K562 (cell line): ENCODE measurements around the gene SEC31A. TPM values are rescaled to one million over a fixed set of nuclear protein-coding genes. Genes with fewer than 3 reads are reported as not detected.

Source experiments
- ATAC-seq: fragments of 200-7000 bp; cut with Tn5 transposase; 3 replicates; pipeline ENCODE4 v1.9.1; 2020; ENCODE audit warnings: moderate library complexity
- BruUV-seq: library from RNA; stranded (reverse); fragments of 400-500 nt; replicated peaks from 2 replicates; lab custom pipeline; 2021; lab: Mats Ljungman, UMichigan
- CTCF ChIA-PET: fragments of 300-600 bp; formaldehyde crosslinking; extraction: SDS; loops from one replicate; lab custom pipeline; 2021; ENCODE audit warnings: low intra/inter-chr PET ratio; lab: Yijun Ruan, JAX
- POLR2A ChIA-PET: fragments of 300-600, 350-650 bp; sonication (Branson Sonifier 250); formaldehyde crosslinking; extraction: SDS; loops from one replicate; lab custom pipeline; 2021; ENCODE audit warnings: antibody characterized with exemption, inconsistent platforms; lab: Yijun Ruan, JAX
- DNase-seq, 4 experiments: peaks; one replicate each; pipeline versions ENCODE4 v3.0.0 to v3.0.0-alpha.2; 2011 to 2018; ENCODE audit warnings: low spot score in 3 of 4, mixed read lengths in 3 of 4; ENCODE audit errors: extremely low read depth in 1 of 4
- FAIRE-seq: peaks from 2 replicates; lab custom pipeline; 2011; peaks lifted over from hg19 to GRCh38; lab: Jason Lieb, UNC
- H2AFZ ChIP-seq: 2 replicates; pipeline ENCODE4 v1.6.0; 2011; ENCODE audit warnings: low read depth, low read length, control low read depth, inconsistent platforms
- H3K27ac ChIP-seq: fragments of 200-600 bp; 3 replicates; pipeline ENCODE4 v1.8.0; 2011; ENCODE audit warnings: low read depth, mild to moderate bottlenecking, control low read depth, inconsistent platforms, low read length, moderate library complexity, mixed read lengths; ENCODE audit errors: extremely low read depth
- H3K27me3 ChIP-seq, 2 experiments: fragments of 300-600 bp in 1 of 2; 2 replicates in 1 of 2; 3 replicates in 1 of 2; pipeline versions ENCODE4 v1.6.0 to v1.8.0; 2011; ENCODE audit warnings: inconsistent platforms in 2 of 2, low read length in 2 of 2, mild to moderate bottlenecking in 1 of 2, mixed read lengths in 1 of 2, moderate library complexity in 1 of 2; ENCODE audit not compliant: control insufficient read depth in 2 of 2, insufficient read depth in 2 of 2
- H3K36me3 ChIP-seq: fragments of 300-600 bp; 3 replicates; pipeline ENCODE4 v1.8.0; 2011; ENCODE audit warnings: mild to moderate bottlenecking, low read length, inconsistent platforms; ENCODE audit not compliant: control insufficient read depth, insufficient read depth
- H3K4me1 ChIP-seq, 2 experiments: fragments of 200-600 bp in 1 of 2; replicated peaks in 1 of 2; 2 replicates in 1 of 2; 3 replicates in 1 of 2; pipeline versions ENCODE4 v1.5.1 to v1.8.0; 2011; ENCODE audit warnings: inconsistent platforms in 2 of 2, low read length in 2 of 2, mild to moderate bottlenecking in 1 of 2, mixed read lengths in 1 of 2, moderate library complexity in 1 of 2; ENCODE audit not compliant: control insufficient read depth in 2 of 2, insufficient read depth in 2 of 2
- H3K4me2 ChIP-seq: 2 replicates; pipeline ENCODE4 v1.6.1; 2011; ENCODE audit warnings: low read length, control low read depth, inconsistent platforms, mixed read lengths; ENCODE audit not compliant: insufficient read depth
- H3K4me3 ChIP-seq: fragments of 200-600 bp; sonication (generic), shearing (Covaris generic); 2 replicates; pipeline ENCODE4 v1.5.1; 2016; ENCODE audit warnings: control low read depth, inconsistent platforms
- H3K79me2 ChIP-seq: fragments of 200-600 bp; 3 replicates; pipeline ENCODE4 v1.8.0; 2011; ENCODE audit warnings: low read length, inconsistent platforms; ENCODE audit not compliant: control insufficient read depth, insufficient read depth
- H3K9ac ChIP-seq, 2 experiments: 2 replicates each; pipeline versions ENCODE4 v1.6.0 to v1.6.1; 2011; ENCODE audit warnings: low read depth in 2 of 2, low read length in 2 of 2, control low read depth in 1 of 2, inconsistent platforms in 1 of 2, mild to moderate bottlenecking in 1 of 2, mixed read lengths in 1 of 2; ENCODE audit not compliant: insufficient read depth in 1 of 2
- H3K9me1 ChIP-seq: one replicate; pipeline ENCODE4 v1.6.0; 2011; ENCODE audit warnings: inconsistent platforms, mild to moderate bottlenecking, low read length, moderate library complexity; ENCODE audit not compliant: control insufficient read depth, insufficient read depth
- H3K9me3 ChIP-seq: replicated peaks from 2 replicates; pipeline ENCODE4 v1.5.1; 2011; ENCODE audit warnings: low read depth, low read length, inconsistent platforms; ENCODE audit not compliant: control insufficient read depth, insufficient read depth
- H4K20me1 ChIP-seq: replicated peaks from 2 replicates; pipeline ENCODE4 v1.6.1; 2011; ENCODE audit warnings: low read length, inconsistent platforms, mixed read lengths; ENCODE audit not compliant: control insufficient read depth, insufficient read depth
- HMGN3 ChIP-seq: IDR thresholded peaks from 2 replicates; pipeline ENCODE4 v1.6.1; 2011; ENCODE audit warnings: borderline replicate concordance, low read depth, mild to moderate bottlenecking, mixed read lengths, low read length; ENCODE audit not compliant: insufficient read length; ENCODE audit errors: extremely low read depth
- KLF1 ChIP-seq: fragments of 450-650 bp; IDR thresholded peaks from 2 replicates; pipeline ENCODE4 v1.6.1; 2016; ENCODE audit warnings: missing genetic modification characterization, missing compliant biosample characterization
- MBD2 ChIP-seq: sonication (generic); IDR thresholded peaks from 2 replicates; pipeline ENCODE4 v1.6.1; 2016; ENCODE audit warnings: low read depth, borderline replicate concordance
- MECOM ChIP-seq: fragments of 250-450 bp; sonication (Bioruptor Pico); IDR thresholded peaks from 2 replicates; pipeline ENCODE4 v1.8.0; 2022; ENCODE audit warnings: inconsistent platforms
- NR2C2 ChIP-seq, 2 experiments: fragments of 200-800 bp in 1 of 2; sonication (Bioruptor generic) in 1 of 2; sonication (generic) in 1 of 2; formaldehyde crosslinking in 1 of 2; IDR thresholded peaks; 2 replicates each; pipeline versions ENCODE4 v1.6.1 to v1.8.0; 2016 to 2022; ENCODE audit warnings: mild to moderate bottlenecking in 1 of 2, missing compliant biosample characterization in 1 of 2, missing genetic modification characterization in 1 of 2, missing genetic modification reagents in 1 of 2
- POLR2A ChIP-seq: fragments of 450-650 bp; conservative IDR thresholded peaks from 2 replicates; pipeline ENCODE4 v1.6.1; 2016
- POLR2AphosphoS2 ChIP-seq: IDR thresholded peaks from 2 replicates; pipeline ENCODE4 v1.6.1; 2012; ENCODE audit warnings: low read length, improper control_type of control experiment
- RAD21 ChIP-seq, 2 experiments: fragments of 250-450 bp in 1 of 2; fragments of 450-650 bp in 1 of 2; sonication (Bioruptor Pico) in 1 of 2; formaldehyde crosslinking in 1 of 2; IDR thresholded peaks in 1 of 2; conservative IDR thresholded peaks in 1 of 2; 2 replicates each; pipeline versions ENCODE4 v1.4.0 to v1.8.0; 2020 to 2022; ENCODE audit warnings: mild to moderate bottlenecking in 2 of 2, moderate library complexity in 1 of 2
- RBM39 ChIP-seq: fragments of 200-400 bp; formaldehyde crosslinking; optimal IDR thresholded peaks from 2 replicates; pipeline ENCODE3; 2018; ENCODE audit warnings: low read depth, low read length
- SUPT5H ChIP-seq: fragments of 450-650 bp; IDR thresholded peaks from 2 replicates; pipeline ENCODE4 v1.6.1; 2016
- ZNF232 ChIP-seq: sonication (generic); formaldehyde crosslinking; IDR thresholded peaks from 2 replicates; pipeline ENCODE4 v1.8.0; 2022; ENCODE audit warnings: mild to moderate bottlenecking, missing genetic modification reagents
- ZNF584 ChIP-seq: fragments of 200-800 bp; sonication (Bioruptor generic); IDR thresholded peaks from 2 replicates; pipeline ENCODE4 v1.6.1; 2016; ENCODE audit warnings: low read depth, mild to moderate bottlenecking, missing genetic modification characterization, missing compliant biosample characterization
- ZNF780A ChIP-seq: fragments of 250-450 bp; sonication (Bioruptor Pico); IDR thresholded peaks from 2 replicates; pipeline ENCODE4 v1.5.0; 2021; ENCODE audit warnings: mild to moderate bottlenecking
- WGBS: fragments of 100-300 bp; shearing (Covaris generic); methylation state at CpG from one replicate; pipeline ENCODE4 v1.1.6; 2016; ENCODE audit warnings: low coverage, mixed read lengths; ENCODE audit not compliant: insufficient coverage; ENCODE audit errors: missing lambda C conversion rate; 5-methylcytosine and 5-hydroxymethylcytosine counted together
- in situ Hi-C: fragments of 300-500 bp; cut with MboI; formaldehyde crosslinking; loops from 4 replicates; pipeline ENCODE4 v1.15.0; 2018; ENCODE audit warnings: inconsistent platforms, mixed read lengths
- intact Hi-C: fragments of 100-400 bp; cut with micrococcal nuclease; formaldehyde crosslinking; loops from 2 replicates; pipeline ENCODE4 v1.14.2; 2022
- polyA plus RNA-seq, 8 experiments: library from polyadenylated mRNA; depleted of rRNA in 4 of 8; stranded (reverse) in 5 of 8; unstranded in 3 of 8; fragments of >200 nt; fragmentation: Nextera tagmentation in 2 of 8; fragmentation: Illumina TruSeq in 1 of 8; extraction: Ambion mirVana in 2 of 8; extraction: Trizol in 1 of 8; gene quantifications; 2 replicates each; pipeline versions ENCODE4 v1.2.1 to v1.2.3, GENCODE V29; 2011 to 2014; ENCODE audit warnings: inconsistent platforms in 1 of 8, missing spikeins in 1 of 8
- total RNA-seq, 7 experiments: library from RNA; depleted of rRNA in 6 of 7; stranded (reverse); fragments of >200 nt in 6 of 7; fragmentation: Illumina TruSeq in 2 of 7; extraction: Trizol in 2 of 7; gene quantifications; 2 replicates each; pipeline versions ENCODE4 v1.2.1 to v1.2.3, GENCODE V29; 2011 to 2021; ENCODE audit warnings: low replicate concordance in 1 of 7
- TF ChIP-seq, protein P1 (sequence below): fragments of 450-650 bp; formaldehyde crosslinking; IDR thresholded peaks from 2 replicates; pipeline ENCODE4 v1.4.0; 2020; ENCODE audit warnings: mild to moderate bottlenecking, moderate library complexity
- TF ChIP-seq, protein P2 (sequence below): sonication (generic); formaldehyde crosslinking; IDR thresholded peaks from 2 replicates; pipeline ENCODE4 v1.8.0; 2022; ENCODE audit warnings: missing genetic modification reagents, mild to moderate bottlenecking, moderate library complexity, borderline replicate concordance
- TF ChIP-seq, protein P3 (sequence below): fragments of 250-450 bp; sonication (Bioruptor Pico); IDR thresholded peaks from 2 replicates; pipeline ENCODE4 v1.4.0; 2020
- TF ChIP-seq, protein P4 (sequence below): fragments of 450-650 bp; formaldehyde crosslinking; IDR thresholded peaks from 2 replicates; pipeline ENCODE4 v1.4.0; 2020; ENCODE audit warnings: mild to moderate bottlenecking, mixed read lengths

Gene SEC31A
- total and polyA plus RNA-seq, 9 of the 15 experiments (the other 6 are each of a cell fraction or from before 2014, with no cell fraction given), result 78.9 to 241 (median 173) TPM

DNA sequence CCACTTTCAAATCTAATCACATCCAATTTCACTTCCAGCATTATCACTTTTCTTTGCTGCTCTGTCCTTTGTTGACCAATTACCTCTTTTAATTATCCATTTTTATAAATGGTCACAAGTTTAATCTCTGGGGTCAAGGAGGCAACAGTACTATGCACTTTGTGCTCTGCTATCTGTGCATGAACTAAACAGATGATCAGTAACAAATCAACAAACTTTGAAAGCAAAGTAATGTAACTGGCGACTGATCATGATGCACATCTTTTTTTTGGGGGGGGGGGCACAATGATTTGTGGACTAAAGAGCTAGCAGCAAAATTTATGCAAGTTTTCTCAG is 1.5 kb upstream of the SEC31A start:
- intact Hi-C loops (no loop called here), in situ Hi-C loops (no loop called here)
- DNase-seq, result no peak
- Histone ChIP-seq H3K4me2 (peak overlapping the region; percentile 4; the same call in 1 of the 2 replicates), H3K4me3 (no peak overlapping the region), H4K20me1 (0 out of 2 replicates have a peak, but pooled peaks cover 2% of the 10 kb centered on the region), H2AFZ (no peak overlapping the region), H3K9ac (peak overlapping the region in 1 of 2 experiments; percentile 99; a peak in 1 of 4 replicates), H3K9me3 (no peaks in the 10 kb centered on the region), H3K9me1 (no peaks in the 10 kb centered on the region), H3K79me2 (peaks cover 78% of the 10 kb centered on the region), H3K27ac (peak overlapping the region; percentile 97; the same call in 1 of the 3 replicates), H3K4me1 (peaks cover 6 to 12% of the 10 kb centered on the region in 2 experiments), H3K27me3 (no peaks in the 10 kb centered on the region), H3K36me3 (peaks cover 54% of the 10 kb centered on the region)
- 20% methylated on average over 1 of the region's 1 CpG for WGBS
- ATAC-seq, result no peak
- no peak for FAIRE-seq
- no TSS peak for BruUV-seq
- CTCF ChIA-PET, result no interaction called here
- POLR2A ChIA-PET, result interaction anchor here (0.7 to 3.9 kb wide), 5 partner anchors 8 to 325 kb away, joined by 3 to 39 read pairs (median 3); partner anchors contain the start of genes COPS4 and THAP9
- TF ChIP-seq POLR2AphosphoS2 (peak; percentile 83), SUPT5H (0 out of 2 replicates have a peak, but pooled peaks have one; percentile 34), NR2C2 (CRISPR knock-in tag; IDR thresholded peaks at IDR 0.05) (no peak), NR2C2 (tag; IDR thresholded peaks at IDR 0.05) (no peak), HMGN3 (no peak), KLF1 (tag) (no peak), ZNF584 (no peak), ZNF780A (no peak), ZNF232 (no peak), RBM39 (no peak), POLR2A (peak; percentile 39; the same call in 1 of the 2 replicates), RAD21 (CRISPR knock-in tag; conservative IDR thresholded peaks at IDR 0.05 in 1 of 2, IDR thresholded peaks at IDR 0.05 in 1 of 2) (no peak), MECOM (CRISPR knock-in tag) (no peak), MBD2 (no peak)
- TF ChIP-seq, protein P1, sequence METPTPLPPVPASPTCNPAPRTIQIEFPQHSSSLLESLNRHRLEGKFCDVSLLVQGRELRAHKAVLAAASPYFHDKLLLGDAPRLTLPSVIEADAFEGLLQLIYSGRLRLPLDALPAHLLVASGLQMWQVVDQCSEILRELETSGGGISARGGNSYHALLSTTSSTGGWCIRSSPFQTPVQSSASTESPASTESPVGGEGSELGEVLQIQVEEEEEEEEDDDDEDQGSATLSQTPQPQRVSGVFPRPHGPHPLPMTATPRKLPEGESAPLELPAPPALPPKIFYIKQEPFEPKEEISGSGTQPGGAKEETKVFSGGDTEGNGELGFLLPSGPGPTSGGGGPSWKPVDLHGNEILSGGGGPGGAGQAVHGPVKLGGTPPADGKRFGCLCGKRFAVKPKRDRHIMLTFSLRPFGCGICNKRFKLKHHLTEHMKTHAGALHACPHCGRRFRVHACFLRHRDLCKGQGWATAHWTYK, result no peak
- TF ChIP-seq, protein P2, sequence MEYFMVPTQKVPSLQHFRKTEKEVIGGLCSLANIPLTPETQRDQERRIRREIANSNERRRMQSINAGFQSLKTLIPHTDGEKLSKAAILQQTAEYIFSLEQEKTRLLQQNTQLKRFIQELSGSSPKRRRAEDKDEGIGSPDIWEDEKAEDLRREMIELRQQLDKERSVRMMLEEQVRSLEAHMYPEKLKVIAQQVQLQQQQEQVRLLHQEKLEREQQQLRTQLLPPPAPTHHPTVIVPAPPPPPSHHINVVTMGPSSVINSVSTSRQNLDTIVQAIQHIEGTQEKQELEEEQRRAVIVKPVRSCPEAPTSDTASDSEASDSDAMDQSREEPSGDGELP (CRISPR knock-in tag), result no peak
- TF ChIP-seq, protein P3, sequence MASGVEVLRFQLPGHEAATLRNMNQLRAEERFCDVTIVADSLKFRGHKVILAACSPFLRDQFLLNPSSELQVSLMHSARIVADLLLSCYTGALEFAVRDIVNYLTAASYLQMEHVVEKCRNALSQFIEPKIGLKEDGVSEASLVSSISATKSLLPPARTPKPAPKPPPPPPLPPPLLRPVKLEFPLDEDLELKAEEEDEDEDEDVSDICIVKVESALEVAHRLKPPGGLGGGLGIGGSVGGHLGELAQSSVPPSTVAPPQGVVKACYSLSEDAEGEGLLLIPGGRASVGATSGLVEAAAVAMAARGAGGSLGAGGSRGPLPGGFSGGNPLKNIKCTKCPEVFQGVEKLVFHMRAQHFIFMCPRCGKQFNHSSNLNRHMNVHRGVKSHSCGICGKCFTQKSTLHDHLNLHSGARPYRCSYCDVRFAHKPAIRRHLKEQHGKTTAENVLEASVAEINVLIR (CRISPR knock-in tag), result no peak
- TF ChIP-seq, protein P4, sequence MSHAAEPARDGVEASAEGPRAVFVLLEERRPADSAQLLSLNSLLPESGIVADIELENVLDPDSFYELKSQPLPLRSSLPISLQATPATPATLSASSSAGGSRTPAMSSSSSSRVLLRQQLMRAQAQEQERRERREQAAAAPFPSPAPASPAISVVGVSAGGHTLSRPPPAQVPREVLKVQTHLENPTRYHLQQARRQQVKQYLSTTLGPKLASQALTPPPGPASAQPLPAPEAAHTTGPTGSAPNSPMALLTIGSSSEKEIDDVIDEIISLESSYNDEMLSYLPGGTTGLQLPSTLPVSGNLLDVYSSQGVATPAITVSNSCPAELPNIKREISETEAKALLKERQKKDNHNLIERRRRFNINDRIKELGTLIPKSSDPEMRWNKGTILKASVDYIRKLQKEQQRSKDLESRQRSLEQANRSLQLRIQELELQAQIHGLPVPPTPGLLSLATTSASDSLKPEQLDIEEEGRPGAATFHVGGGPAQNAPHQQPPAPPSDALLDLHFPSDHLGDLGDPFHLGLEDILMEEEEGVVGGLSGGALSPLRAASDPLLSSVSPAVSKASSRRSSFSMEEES (CRISPR knock-in tag), result no peak
